ENCODE measurements around the gene PTPN7. TPM values are rescaled to one million over a fixed set of nuclear protein-coding genes. Genes with fewer than 3 reads are reported as not detected.

PTPN7 gene
- not detected in 2 replicates for total RNA-seq

DNA sequence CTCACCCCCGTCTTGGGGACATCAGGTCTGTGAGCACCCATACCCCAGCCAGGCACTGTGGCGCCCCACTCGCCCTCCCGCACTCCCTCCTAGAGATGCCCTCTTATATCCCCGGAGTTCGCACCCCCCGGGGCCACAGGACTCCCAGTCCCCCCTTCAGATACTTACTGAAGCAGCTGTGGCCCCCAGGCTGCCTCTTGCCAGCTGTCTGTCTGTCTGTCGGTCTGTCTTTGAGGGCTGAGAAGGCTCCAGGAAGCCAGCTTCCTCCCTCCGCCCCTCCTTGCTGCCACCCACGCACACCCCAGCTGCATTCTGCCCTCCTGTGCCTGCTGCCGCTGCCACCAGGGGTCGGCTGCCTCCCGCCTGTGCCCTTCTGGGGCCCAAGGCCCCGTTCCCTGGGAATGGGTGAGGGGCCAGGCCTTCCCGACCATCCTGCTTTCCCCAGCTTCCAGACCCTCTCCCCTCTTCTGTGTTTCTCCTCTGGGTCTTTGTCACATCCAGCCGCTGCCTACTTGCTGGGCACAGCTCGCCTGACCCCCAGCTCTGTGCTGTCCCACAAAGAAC lies at the start of gene PTPN7:
PTPN7 (minus strand) TSS at position 226 of the 564 bp plus-strand sequence. CDS start 1,200 bp downstream, outside the sequence.

DNA sequence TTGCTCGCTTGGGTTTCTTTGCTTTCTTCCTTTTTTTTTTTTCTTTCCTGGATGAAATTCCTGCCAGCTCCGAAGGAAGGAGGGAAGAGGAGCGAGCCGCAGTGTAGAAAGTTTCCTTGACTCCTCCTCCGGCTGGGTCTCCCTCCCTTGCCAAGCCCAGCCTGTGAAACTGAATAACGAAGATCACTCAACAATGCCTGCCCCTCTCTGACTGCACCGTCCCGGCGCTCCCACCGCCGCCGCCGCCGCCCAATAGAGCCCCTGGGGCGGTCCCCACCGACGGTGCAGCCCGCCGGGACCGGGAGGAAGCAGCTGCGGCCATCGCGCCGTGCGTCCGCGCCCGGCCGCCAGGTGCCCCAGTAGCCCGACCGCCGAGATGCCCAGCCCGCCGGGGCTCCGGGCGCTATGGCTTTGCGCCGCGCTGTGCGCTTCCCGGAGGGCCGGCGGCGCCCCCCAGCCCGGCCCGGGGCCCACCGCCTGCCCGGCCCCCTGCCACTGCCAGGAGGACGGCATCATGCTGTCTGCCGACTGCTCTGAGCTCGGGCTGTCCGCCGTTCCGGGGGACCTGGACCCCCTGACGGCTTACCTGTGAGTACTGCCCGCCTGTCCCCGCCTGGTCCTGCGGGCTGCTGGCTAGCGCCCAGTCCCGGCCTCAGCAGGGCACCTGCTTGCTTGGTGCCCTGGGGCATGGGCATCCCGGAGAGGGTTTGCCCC lies 33.4 kb upstream of the PTPN7 start, which contains the start of gene LGR6:
LGR6 (plus strand) TSS at position 186 of the 714 bp plus-strand sequence; CDS start at position 377, 191 bp downstream.

GRCh38 chr1:202144402-202145067 lies 15.9 kb downstream of the PTPN7 start, which contains the start of gene ARL8A:
Gene ARL8A, minus strand, starts transcription at chr1:202144737. Its CDS starts 165 bp downstream, at chr1:202144572.

GRCh38 chr1:202122639-202123335 lies 37.6 kb downstream of the PTPN7 start, which contains the start of gene GPR37L1:
Gene GPR37L1, plus strand, starts transcription at chr1:202122917. Its CDS starts 47 bp downstream, at chr1:202122964.

Other genes starting within 250 kb of the PTPN7 start
- gene LMOD1, start 214.1 kb downstream of the PTPN7 start, total RNA-seq, result 22.2 and 40.4 TPM in 2 replicates
- 52.6 and 61.4 TPM in 2 replicates for gene TIMM17A, start 205.1 kb downstream of the PTPN7 start, total RNA-seq
- 73.0 and 82.5 TPM in 2 replicates for gene RNPEP, start 178.0 kb downstream of the PTPN7 start, total RNA-seq
- 0.20 and 2.2 TPM in 2 replicates for gene ELF3, start 150.0 kb downstream of the PTPN7 start, total RNA-seq
- gene GPR37L1, start 37.7 kb downstream of the PTPN7 start, total RNA-seq, result 0.03 TPM in 1 of 2 replicates, not detected in the other
- 26.2 and 36.1 TPM in 2 replicates for gene ARL8A, start 15.9 kb downstream of the PTPN7 start, total RNA-seq
- not detected in 2 replicates for gene LGR6, start 33.2 kb upstream of the PTPN7 start, total RNA-seq
- 5.0 and 9.1 TPM in 2 replicates for gene UBE2T, start 181.3 kb upstream of the PTPN7 start, total RNA-seq
- gene PPP1R12B, start 188.1 kb upstream of the PTPN7 start, total RNA-seq, result 19.4 and 21.9 TPM in 2 replicates

Data from smooth muscle cell of the pulmonary artery (primary cell).